ENCODE data around the gene SNAP47. TPM values are rescaled to one million over a fixed set of nuclear protein-coding genes. Genes with fewer than 3 reads are reported as not detected.

Gene SNAP47
- total RNA-seq, 4 donors from 2014 or later, result 23.7 to 63.2 (median 31.2) TPM

DNA sequence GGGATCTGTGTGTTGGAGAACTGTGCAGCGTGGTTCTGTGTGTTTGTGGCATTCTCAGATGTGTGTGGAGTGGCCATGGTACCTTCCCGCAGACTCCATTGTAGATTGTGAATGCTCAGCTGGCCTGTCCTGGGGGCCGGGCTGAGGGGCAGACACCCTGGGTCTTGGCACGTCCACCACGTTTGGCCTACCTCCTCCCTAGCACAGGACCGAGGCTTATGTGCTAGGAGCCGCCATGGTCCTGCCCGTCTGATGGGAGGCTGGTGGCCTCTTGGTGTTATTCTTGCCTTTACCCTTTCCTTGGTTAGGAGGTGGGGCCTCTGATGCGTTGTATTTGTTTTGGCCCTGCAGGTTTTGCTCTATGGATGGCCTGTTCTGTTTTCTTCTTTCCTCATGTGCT lies 25.1 kb downstream of the SNAP47 start:
- DNase-seq (ENCODE audit: low spot score) (no peak), ATAC-seq (ENCODE audit: low FRiP score) (no peak)
- TF ChIP-seq, protein P1, sequence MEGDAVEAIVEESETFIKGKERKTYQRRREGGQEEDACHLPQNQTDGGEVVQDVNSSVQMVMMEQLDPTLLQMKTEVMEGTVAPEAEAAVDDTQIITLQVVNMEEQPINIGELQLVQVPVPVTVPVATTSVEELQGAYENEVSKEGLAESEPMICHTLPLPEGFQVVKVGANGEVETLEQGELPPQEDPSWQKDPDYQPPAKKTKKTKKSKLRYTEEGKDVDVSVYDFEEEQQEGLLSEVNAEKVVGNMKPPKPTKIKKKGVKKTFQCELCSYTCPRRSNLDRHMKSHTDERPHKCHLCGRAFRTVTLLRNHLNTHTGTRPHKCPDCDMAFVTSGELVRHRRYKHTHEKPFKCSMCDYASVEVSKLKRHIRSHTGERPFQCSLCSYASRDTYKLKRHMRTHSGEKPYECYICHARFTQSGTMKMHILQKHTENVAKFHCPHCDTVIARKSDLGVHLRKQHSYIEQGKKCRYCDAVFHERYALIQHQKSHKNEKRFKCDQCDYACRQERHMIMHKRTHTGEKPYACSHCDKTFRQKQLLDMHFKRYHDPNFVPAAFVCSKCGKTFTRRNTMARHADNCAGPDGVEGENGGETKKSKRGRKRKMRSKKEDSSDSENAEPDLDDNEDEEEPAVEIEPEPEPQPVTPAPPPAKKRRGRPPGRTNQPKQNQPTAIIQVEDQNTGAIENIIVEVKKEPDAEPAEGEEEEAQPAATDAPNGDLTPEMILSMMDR (IDR thresholded peaks at IDR 0.05), result no peak

- DNase-seq (ENCODE audit: low spot score), result no peak
- no peak for ATAC-seq (ENCODE audit: low FRiP score)
- TF ChIP-seq, protein P1 (IDR thresholded peaks at IDR 0.05), result no peak
These were observed 26.5 kb downstream of the SNAP47 start for GRCh38 chr1:227761621-227762230.

DNA sequence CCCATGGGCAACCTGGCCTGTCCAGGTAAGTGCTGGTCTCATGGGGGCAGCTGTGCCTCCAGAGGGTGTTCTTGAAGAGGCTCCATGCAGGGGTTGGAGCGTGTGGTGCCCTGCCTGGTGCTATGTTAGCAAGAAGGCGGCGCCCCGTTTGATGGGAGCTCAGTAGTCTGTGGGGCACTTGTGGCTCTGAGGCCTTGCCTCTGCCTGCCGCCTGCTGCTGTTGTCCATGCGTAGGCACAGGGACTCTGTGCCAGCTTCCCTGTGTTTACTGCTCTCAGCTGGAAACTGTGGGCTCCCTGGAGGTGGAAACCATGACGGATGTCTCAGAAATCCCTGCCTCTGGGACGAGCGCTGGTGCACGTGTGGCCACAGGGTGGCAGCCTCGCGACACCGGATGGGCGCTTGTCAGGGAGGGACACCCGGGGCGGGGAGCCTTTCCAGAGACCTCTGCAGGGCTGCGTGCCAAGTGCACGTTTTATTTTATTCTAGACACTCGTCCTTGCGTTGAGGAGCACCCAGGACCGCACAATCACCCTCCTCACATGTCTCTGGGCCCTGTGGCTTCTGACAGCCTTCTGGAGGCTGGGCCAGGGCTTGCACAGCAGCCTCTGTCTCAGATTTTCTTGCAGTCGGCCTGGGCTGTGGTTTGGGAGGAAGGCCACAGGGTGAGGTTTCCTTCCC lies 27.1 kb downstream of the SNAP47 start:
- TF ChIP-seq, protein P1 (IDR thresholded peaks at IDR 0.05), result peak in 1 of 3 donors; percentile 33

DNA sequence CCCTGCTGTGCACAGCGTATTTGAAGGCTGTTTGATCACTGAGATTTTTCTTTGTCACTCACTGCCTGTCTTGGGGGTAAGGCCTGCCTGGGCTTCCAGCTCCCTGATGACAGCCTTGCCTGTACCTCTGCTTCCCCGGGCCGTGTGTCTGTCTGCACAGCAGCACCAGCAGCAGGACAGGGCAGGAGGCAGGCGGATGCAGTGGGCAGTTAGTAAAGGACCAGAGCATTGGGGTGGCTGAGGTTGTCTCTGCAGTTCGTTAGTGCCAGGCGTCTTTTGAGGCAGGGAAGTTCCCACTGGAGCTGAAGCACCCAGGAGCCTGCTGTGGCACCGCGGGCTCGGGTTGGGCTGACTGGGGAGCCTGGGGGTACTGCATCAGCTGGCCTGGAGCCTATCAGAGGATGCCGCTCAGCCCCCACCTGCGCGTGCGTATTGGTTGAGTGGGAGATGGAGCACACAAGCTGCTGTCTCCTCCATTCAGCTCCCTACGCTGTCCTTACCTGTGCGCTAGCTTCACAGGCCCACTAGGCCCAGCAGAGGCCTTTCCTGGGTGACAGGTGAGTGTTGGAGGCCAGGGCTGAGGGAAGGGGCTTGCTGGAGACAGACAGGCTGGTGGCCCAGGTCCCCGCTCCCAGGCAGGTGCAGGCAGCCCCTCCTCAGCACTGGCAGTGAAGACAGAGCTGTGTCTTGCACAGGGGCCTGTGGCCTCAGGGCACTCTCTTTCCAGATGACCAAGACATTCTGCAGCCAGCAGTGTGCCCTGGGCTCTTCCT lies 28.2 kb downstream of the SNAP47 start:
- no peak for ATAC-seq (ENCODE audit: low FRiP score)
- TF ChIP-seq, protein P1 (IDR thresholded peaks at IDR 0.05), result no peak
- DNase-seq (ENCODE audit: low spot score), result no peak

More for the DNA sequence above, 27.1 kb downstream of the SNAP47 start:
- DNase-seq (ENCODE audit: low spot score) (peak; percentile 46), ATAC-seq (ENCODE audit: low FRiP score) (peak; percentile 39)

DNA sequence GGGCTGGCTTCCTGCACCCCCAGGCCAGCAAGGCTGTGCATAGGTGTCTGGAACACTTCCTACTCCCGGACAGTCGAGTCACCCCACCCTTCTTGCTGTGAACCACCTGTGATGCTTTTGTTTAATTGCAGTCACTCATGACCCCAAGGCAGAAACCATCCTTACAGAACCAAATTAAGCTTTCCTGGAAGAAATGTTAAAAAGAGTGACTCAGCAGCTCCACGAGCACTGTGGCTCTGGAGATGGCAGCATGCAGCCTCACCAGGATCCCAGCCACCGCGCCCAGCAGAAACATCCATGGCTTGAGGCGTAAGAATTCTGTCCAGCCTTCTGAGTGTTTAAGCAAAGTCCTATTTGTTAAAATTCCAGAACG lies 28.8 kb downstream of the SNAP47 start:
- TF ChIP-seq, protein P1 (IDR thresholded peaks at IDR 0.05), result no peak
- no peak for DNase-seq (ENCODE audit: low spot score)
- no peak for ATAC-seq (ENCODE audit: low FRiP score)

DNA sequence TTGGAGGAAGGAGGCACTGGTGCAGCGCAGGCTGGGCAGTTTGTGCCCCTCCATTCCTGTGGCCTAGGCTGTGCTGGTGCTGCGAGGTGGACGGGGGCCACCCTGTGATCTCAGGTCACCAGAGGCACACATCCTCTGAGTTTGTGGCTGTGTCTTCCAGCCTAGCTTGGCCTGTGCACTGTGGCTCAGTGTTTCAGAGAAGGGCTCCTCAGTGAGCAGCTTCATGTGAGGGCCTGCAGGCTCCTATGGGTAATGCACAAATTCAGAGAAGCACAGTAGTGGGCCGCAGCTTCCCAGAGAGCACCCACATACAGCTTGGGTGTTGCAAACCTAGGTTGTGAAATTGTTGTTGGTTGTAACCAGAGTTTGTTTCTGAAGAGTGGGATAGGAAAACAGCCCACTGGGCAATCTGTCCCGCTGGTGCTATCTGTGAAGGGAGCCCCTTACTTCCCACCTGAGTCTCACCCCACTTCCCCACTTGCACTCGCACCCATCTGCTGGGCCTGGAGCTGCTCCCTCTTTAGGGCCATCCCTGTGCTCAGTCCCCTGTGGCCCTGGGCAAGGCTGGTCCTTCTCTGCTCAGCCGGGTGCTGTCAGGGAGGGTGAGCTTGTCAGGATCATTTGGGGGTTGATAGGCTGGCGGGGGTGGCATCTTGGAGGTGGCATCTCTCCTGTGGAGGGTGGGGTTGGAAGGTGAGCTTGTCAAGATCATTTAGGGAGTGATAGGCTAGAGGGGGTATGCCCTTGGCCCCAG lies 30.2 kb downstream of the SNAP47 start:
- DNase-seq (ENCODE audit: low spot score), result no peak

More for the DNA sequence above, 30.2 kb downstream of the SNAP47 start:
- no peak for ATAC-seq (ENCODE audit: low FRiP score)
- TF ChIP-seq, protein P1 (IDR thresholded peaks at IDR 0.05), result no peak
